Activated CD4-positive, alpha-beta T cell treated with anti-CD3 and anti-CD28 coated beads, Interleukin-2, amount 10 ng/mL, durations not matched to agents 24 days and 14 days (primary cell): ENCODE data around the gene FBXO4. TPM values are rescaled to one million over a fixed set of nuclear protein-coding genes. Genes with fewer than 3 reads are reported as not detected.

Experiments used
- DNase-seq: peaks from one replicate; pipeline ENCODE4 v3.0.0; 2022
- H3K27ac Mint-ChIP-seq: one replicate; pipeline ENCODE4 v1.8.0; 2022; ENCODE audit warnings: mild to moderate bottlenecking, mixed read lengths
- H3K27me3 Mint-ChIP-seq: one replicate; pipeline ENCODE4 v1.8.0; 2022; ENCODE audit warnings: mixed read lengths
- H3K36me3 Mint-ChIP-seq: one replicate; pipeline ENCODE4 v1.8.0; 2022; ENCODE audit warnings: low read depth, mild to moderate bottlenecking, mixed read lengths
- H3K4me1 Mint-ChIP-seq: one replicate; pipeline ENCODE4 v1.8.0; 2021; ENCODE audit warnings: mixed read lengths
- H3K4me3 Mint-ChIP-seq: one replicate; pipeline ENCODE4 v1.8.0; 2022; ENCODE audit warnings: mild to moderate bottlenecking, moderate library complexity, mixed read lengths
- H3K9me3 Mint-ChIP-seq: one replicate; pipeline ENCODE4 v1.8.0; 2021; ENCODE audit warnings: mixed read lengths
- intact Hi-C: fragments of 100-400 bp; cut with micrococcal nuclease; formaldehyde crosslinking; loops from one replicate; pipeline ENCODE4 v1.15.1; 2023
- total RNA-seq: library from RNA; stranded (reverse); gene quantifications from 2 replicates; pipeline ENCODE4 v1.2.3, GENCODE V29; 2022

Gene FBXO4
- total RNA-seq, 1 donor from 2014 or later, result 16.8 TPM

DNA sequence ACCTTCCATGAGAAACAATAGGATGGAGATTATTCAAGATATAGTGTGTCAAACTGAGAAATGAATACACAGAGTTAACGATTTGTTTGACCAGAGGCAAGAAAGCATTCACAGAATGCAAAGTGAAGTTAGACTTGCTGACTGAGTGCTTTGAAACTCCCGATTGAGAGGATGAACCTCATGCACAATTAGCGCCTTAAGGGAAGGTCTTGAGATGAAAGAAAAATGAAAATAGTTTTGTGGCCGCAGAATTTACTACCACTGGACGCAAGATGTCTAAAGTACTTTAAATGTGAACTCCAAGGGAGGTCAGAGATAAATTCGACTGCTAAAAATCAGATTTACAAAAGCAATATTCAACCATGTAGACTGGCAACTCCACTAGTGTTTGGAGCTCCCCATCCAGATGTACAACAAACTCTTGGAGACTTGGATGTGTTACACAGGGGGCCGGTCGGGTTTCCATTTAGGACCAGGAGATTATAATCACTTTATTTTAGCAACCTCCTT is 21.6 kb upstream of the FBXO4 start:
- intact Hi-C loops, result loop anchor here (10.0 kb wide), 2 partner anchors 1069 to 1149 kb away; partner anchors contain the start of genes RPL37 and TTC33
- no peak for DNase-seq
- peak overlapping the region; percentile 92 for H3K4me3 Mint-ChIP-seq
- H3K36me3 Mint-ChIP-seq, result peaks cover 13% of the 10 kb centered on the region
- peaks cover 42% of the 10 kb centered on the region for H3K4me1 Mint-ChIP-seq
- peaks cover 9% of the 10 kb centered on the region for H3K27me3 Mint-ChIP-seq
- H3K27ac Mint-ChIP-seq, result peak overlapping the region; percentile 96
- peaks cover 3% of the 10 kb centered on the region for H3K9me3 Mint-ChIP-seq

DNA sequence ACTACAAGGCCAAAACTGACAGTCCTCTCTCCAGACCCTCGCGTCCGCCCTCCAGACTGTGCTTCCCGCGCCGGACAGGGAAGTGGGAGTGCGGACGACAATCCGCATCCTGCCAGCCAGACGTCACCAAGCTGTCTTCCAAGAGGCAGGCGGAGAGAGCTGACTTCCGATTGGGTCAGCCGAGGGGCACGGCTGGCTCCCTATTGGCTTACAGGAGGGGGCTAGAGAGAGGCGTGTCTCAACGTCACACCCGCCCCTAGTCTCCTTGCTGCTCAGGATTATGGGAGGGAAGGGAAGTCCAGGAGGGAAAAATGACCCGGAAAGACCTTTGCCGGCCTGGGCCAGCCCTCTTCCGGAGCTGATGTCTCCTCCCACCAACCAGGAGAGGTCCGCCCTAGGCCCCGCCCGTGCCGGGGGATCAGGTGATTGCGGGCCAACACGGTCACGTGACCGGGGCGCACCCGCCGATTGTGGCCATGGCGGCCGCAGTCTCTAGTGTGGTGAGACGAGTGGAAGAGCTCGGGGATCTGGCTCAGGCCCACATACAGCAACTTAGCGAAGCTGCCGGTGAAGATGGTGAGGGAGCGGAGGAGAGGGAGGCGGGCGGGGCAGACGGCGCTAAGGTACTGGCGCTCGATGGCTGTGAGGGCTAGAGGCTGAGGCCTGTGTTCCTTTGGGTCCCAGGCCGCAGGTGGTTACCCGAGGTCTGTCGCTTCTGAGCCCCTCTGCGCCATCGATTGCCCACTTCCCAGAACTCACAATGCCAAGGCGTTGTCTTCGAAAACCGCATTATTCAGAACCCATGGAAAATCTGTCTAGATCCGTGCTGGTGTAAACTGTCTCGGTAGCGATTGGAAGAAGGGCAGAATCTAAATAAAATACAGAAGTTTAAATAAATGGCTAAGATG is 20.9 kb upstream of the FBXO4 start, which contains the start of gene RIMOC1:
Gene RIMOC1, plus strand, starts transcription at position 453 of the 908 bp plus-strand sequence. Its CDS starts 24 bp downstream, at position 477.
- peaks cover 17% of the 10 kb centered on the region for H3K36me3 Mint-ChIP-seq
- H3K27ac Mint-ChIP-seq, result peak within 1 kb of the TSS; percentile 96
- peak; percentile 100 for DNase-seq
- H3K4me1 Mint-ChIP-seq, result peaks cover 43% of the 10 kb centered on the region
- H3K4me3 Mint-ChIP-seq, result peak within 1 kb of the TSS; percentile 92
- peaks cover 3% of the 10 kb centered on the region for H3K9me3 Mint-ChIP-seq
- H3K27me3 Mint-ChIP-seq, result peaks cover 9% of the 10 kb centered on the region
- intact Hi-C loops, result loop anchor here (1.0 to 10.0 kb wide), 5 partner anchors 21 to 1149 kb away; partner anchors contain the start of genes FBXO4, OXCT1, RPL37 and TTC33

DNA sequence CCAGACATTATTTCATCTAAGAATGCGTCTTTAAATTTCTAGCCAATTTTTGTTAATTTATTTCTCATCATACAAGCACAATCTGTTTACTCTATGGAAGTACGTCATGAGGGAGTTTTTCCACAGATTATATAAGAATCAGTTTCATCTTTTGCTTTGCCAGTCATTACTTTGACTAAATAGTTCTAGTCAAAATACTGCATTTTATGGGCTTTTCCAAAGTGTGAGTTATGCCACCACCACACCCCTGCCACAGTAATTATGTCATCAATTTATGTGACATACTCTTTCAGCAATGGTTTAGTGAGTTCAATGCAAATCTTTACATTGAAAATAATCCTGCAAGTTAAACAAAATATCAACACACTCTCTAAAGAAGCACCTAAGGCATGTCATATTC is 18.9 kb upstream of the FBXO4 start:
- Mint-ChIP-seq H3K9me3 (peaks cover 3% of the 10 kb centered on the region), H3K36me3 (peaks cover 30% of the 10 kb centered on the region), H3K4me3 (no peak overlapping the region), H3K4me1 (peaks cover 42% of the 10 kb centered on the region), H3K27ac (no peak overlapping the region), H3K27me3 (peaks cover 3% of the 10 kb centered on the region)
- intact Hi-C loops, result loop anchor here (10.0 kb wide), 2 partner anchors 1071 to 1151 kb away; partner anchors contain the start of genes RPL37 and TTC33
- DNase-seq, result no peak

DNA sequence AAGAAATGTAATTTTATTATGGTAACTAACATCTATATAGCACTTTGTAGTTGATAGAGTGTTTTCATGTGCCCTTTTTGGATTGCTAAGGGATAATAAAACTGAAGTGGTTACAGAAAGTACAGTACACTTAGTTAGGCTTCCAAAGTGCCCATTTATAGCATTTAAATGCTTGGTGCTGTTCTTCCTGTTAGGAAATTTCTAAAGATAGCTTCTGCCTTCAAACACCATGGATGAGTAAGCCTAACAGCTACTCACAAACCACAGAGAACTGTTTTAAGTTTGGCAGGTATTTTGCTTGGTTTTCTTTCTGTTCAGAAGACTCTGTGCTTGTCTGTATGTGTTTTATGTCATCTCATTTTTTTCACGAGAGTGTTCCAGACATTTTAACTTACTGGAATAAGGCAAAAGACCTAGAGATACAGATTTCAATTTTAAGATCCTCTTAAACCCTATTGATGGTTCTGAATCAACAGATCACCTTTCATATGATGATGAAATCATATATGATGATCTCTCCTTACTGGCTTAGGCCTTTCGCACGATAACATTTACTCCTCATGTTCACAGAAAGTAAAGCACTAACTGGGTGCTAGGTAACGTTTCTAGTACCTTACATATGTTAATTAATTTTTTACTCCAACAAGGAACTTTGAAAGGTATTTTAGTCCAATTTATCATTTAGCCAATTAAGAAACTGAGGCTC is 16.6 kb upstream of the FBXO4 start:
- Mint-ChIP-seq H3K36me3 (peaks cover 47% of the 10 kb centered on the region), H3K4me1 (peaks cover 37% of the 10 kb centered on the region), H3K9me3 (peaks cover 3% of the 10 kb centered on the region), H3K27ac (no peak overlapping the region), H3K4me3 (no peak overlapping the region), H3K27me3 (peaks cover 3% of the 10 kb centered on the region)
- DNase-seq, result no peak
- intact Hi-C loops, result loop anchor here (10.0 kb wide), 2 partner anchors 1074 to 1154 kb away; partner anchors contain the start of genes RPL37 and TTC33

DNA sequence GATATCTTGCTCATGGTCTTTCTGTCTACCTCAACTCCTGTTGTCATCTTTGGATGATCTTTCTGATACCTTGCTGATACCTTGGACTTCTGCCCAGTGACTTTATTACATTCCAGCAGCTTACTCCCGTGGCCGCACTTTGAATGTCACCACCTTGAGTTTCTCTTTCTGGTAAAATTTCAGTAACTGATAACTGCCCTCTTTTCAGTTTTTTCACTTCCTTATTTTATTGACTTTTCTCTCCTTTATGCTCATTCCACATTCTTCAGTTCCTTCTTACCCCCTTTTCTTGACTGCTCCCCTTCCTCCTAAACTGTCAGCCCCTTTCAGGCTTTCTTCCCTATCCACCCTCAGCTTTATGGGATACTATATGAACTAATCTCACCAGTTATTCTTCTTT is 7.0 kb upstream of the FBXO4 start:
- intact Hi-C loops, result no loop called here
- Mint-ChIP-seq H3K4me3 (no peak overlapping the region), H3K4me1 (peaks cover 8% of the 10 kb centered on the region), H3K27me3 (no peaks in the 10 kb centered on the region), H3K36me3 (peaks cover 58% of the 10 kb centered on the region), H3K27ac (no peak overlapping the region), H3K9me3 (no peaks in the 10 kb centered on the region)
- no peak for DNase-seq

GRCh38 chr5:41921166-41921565 is 3.9 kb upstream of the FBXO4 start:
- Mint-ChIP-seq H3K27ac (no peak overlapping the region), H3K27me3 (no peaks in the 10 kb centered on the region), H3K36me3 (peaks cover 36% of the 10 kb centered on the region), H3K4me1 (peaks cover 14% of the 10 kb centered on the region), H3K4me3 (no peak overlapping the region), H3K9me3 (no peaks in the 10 kb centered on the region)
- DNase-seq, result no peak
- intact Hi-C loops, result no loop called here

GRCh38 chr5:41921874-41922273 is 3.2 kb upstream of the FBXO4 start:
- no peak overlapping the region for H3K27ac Mint-ChIP-seq
- no peak for DNase-seq
- no peak overlapping the region for H3K4me3 Mint-ChIP-seq
- peaks cover 35% of the 10 kb centered on the region for H3K36me3 Mint-ChIP-seq
- peaks cover 16% of the 10 kb centered on the region for H3K4me1 Mint-ChIP-seq
- no peaks in the 10 kb centered on the region for H3K9me3 Mint-ChIP-seq
- no peaks in the 10 kb centered on the region for H3K27me3 Mint-ChIP-seq
- intact Hi-C loops, result no loop called here

DNA sequence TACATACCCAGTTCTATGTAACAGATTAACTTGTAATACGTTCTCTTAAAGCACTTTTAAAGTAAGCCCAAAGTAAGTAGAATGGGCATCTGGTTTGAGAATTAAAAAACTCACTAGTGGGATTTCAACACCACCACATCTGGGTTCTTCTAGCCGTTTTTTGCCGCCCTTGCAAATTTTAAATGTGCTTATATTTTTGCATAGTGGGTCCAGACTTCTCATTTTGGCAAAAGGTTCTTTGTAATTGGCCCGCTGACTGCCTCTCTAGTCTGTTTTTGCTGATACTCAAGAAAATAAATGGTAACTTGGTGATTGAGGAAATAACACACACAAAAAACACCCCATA is 582 bp upstream of the FBXO4 start:
- Mint-ChIP-seq H3K4me3 (peak overlapping the region; percentile 92), H3K27me3 (no peaks in the 10 kb centered on the region), H3K9me3 (no peaks in the 10 kb centered on the region), H3K27ac (peak overlapping the region; percentile 98), H3K4me1 (peaks cover 17% of the 10 kb centered on the region), H3K36me3 (peaks cover 17% of the 10 kb centered on the region)
- intact Hi-C loops, result no loop called here
- DNase-seq, result no peak

GRCh38 chr5:41925555-41925951 is 472 bp downstream of the FBXO4 start:
- Mint-ChIP-seq H3K27me3 (no peaks in the 10 kb centered on the region), H3K4me3 (peak overlapping the region; percentile 92), H3K9me3 (no peaks in the 10 kb centered on the region), H3K4me1 (peaks cover 17% of the 10 kb centered on the region), H3K27ac (peak overlapping the region; percentile 98), H3K36me3 (peaks cover 13% of the 10 kb centered on the region)
- intact Hi-C loops, result loop anchor here (1.0 kb wide), 4 partner anchors 21 to 177 kb away; partner anchors contain the start of genes OXCT1 and RIMOC1
- DNase-seq, result peak; percentile 76

DNA sequence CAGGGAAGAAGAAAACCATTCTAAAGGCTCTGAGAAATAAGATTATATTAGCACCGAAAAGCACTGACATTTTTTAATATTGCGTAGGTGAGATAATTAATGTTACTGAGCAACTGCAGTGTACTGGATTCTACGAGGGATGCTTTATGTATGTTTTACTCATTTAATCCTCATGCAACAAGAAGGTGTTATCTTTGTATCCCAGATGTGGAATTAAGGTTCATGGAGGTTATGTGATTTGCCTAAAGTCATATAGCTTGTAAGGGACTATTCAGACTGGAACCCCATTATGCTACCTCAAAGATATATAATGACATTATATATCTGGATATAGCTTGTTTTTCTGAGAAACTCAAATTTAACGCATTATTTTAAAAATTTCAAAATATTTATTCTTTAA is 2.5 kb downstream of the FBXO4 start:
- intact Hi-C loops, result no loop called here
- Mint-ChIP-seq H3K9me3 (peaks cover 8% of the 10 kb centered on the region), H3K27me3 (no peaks in the 10 kb centered on the region), H3K4me1 (peaks cover 15% of the 10 kb centered on the region), H3K36me3 (peaks cover 24% of the 10 kb centered on the region), H3K4me3 (no peak overlapping the region), H3K27ac (no peak overlapping the region)
- DNase-seq, result no peak

DNA sequence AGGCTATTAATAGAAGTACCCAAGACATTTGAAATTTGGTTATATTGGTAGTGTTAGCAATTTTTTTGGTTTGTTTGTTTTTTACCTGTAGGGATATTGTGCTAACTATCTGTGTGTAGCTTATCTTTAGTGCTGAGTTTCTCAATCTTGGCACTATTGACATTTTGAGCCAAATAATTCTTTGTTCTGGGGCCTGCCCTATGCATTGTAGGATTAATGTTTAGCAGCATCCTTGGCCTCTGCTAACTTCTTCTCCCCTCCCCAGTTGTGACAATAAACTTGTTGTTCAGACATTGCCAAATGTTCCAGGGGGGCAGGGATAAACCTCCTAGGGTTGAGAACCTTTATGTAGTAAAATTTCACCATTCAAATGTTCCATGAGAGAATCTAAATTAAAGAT is 4.0 kb downstream of the FBXO4 start:
- intact Hi-C loops, result no loop called here
- peaks cover 15% of the 10 kb centered on the region for H3K4me1 Mint-ChIP-seq
- H3K36me3 Mint-ChIP-seq, result peaks cover 28% of the 10 kb centered on the region
- no peak for DNase-seq
- no peak overlapping the region for H3K27ac Mint-ChIP-seq
- no peaks in the 10 kb centered on the region for H3K27me3 Mint-ChIP-seq
- no peak overlapping the region for H3K4me3 Mint-ChIP-seq
- H3K9me3 Mint-ChIP-seq, result peaks cover 8% of the 10 kb centered on the region

GRCh38 chr5:41932770-41933169 is 7.7 kb downstream of the FBXO4 start:
- Mint-ChIP-seq H3K4me3 (no peak overlapping the region), H3K27ac (no peak overlapping the region), H3K36me3 (peaks cover 32% of the 10 kb centered on the region), H3K9me3 (peaks cover 8% of the 10 kb centered on the region), H3K27me3 (no peaks in the 10 kb centered on the region), H3K4me1 (no peaks in the 10 kb centered on the region)
- DNase-seq, result no peak
- intact Hi-C loops, result no loop called here

GRCh38 chr5:41935544-41935943 is 10.5 kb downstream of the FBXO4 start:
- intact Hi-C loops, result no loop called here
- no peak for DNase-seq
- Mint-ChIP-seq H3K4me3 (no peak overlapping the region), H3K4me1 (no peaks in the 10 kb centered on the region), H3K27me3 (no peaks in the 10 kb centered on the region), H3K9me3 (peaks cover 8% of the 10 kb centered on the region), H3K27ac (no peak overlapping the region), H3K36me3 (peaks cover 30% of the 10 kb centered on the region)

DNA sequence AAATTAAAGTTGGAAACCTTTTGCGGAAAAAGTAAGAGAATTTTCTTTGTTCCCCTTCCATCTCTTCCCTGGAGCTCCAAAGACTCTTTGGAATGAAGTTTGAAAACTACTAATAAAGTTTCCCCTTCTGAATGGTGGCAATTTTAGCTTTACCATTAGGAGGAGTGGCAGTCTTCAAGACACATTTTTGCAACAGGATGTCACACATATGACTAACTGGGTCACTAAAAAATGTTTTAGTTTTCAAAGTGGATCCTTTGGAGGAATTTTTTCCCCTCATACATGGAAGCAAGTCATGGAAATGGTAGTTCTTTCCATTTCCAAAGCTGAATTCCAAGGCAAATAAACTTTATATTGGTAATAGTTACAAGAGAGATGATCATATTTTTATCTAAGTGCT is 15.6 kb downstream of the FBXO4 start:
- H3K4me3 Mint-ChIP-seq, result no peak overlapping the region
- no peaks in the 10 kb centered on the region for H3K9me3 Mint-ChIP-seq
- intact Hi-C loops, result no loop called here

More for the DNA sequence above, 15.6 kb downstream of the FBXO4 start:
- peaks cover 9% of the 10 kb centered on the region for H3K36me3 Mint-ChIP-seq
- no peaks in the 10 kb centered on the region for H3K4me1 Mint-ChIP-seq
- H3K27ac Mint-ChIP-seq, result no peak overlapping the region
- DNase-seq, result no peak
- H3K27me3 Mint-ChIP-seq, result no peaks in the 10 kb centered on the region
